Muscle of arm (tissue), 12 donors: ENCODE results near the gene CTNND2. TPM values are rescaled to one million over a fixed set of nuclear protein-coding genes. Genes with fewer than 3 reads are reported as not detected.
"Not testable (repeated sequence)": the region's sequence is repeated elsewhere in the genome, so short reads cannot be mapped to it uniquely, and the experiment has no call there.

Experiments used
- DNase-seq: peaks from one replicate; pipeline ENCODE4 v3.0.0-alpha.2; 2013
- polyA plus RNA-seq, 12 donors: library from polyadenylated mRNA; unstranded; fragments of 120-200 nt; gene quantifications; one replicate each; pipeline ENCODE4 v1.2.1, GENCODE V29; 2013; ENCODE audit not compliant: insufficient read length in 12 of 12

The CTNND2 gene
- polyA plus RNA-seq, 12 donors = 0.45 to 2.2 (median 0.82) TPM; not detected in 2

GRCh38 chr5:11459716-11460115, 444.5 kb downstream of the CTNND2 start:
- no peak for DNase-seq

DNA sequence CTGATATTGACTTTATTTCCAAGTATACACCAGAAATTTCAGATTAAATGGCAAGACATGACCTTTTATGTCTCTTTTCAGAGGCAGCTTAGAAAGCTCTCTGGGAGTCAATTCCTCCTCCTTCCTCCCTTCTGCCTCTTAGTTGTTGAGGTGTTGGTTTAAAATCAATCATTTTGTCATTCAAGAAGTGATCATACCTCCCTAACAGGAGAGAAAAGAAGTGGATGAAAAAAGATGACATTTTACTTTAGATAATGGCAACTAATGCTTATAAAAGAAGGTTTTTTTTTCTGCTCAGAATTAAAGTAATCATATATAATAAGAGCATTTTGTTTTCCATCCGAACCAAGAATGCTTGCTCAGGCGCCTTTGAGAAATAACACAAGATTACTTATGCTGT, 448.7 kb downstream of the CTNND2 start:
- no peak for DNase-seq

GRCh38 chr5:11452852-11453251, 451.4 kb downstream of the CTNND2 start:
- DNase-seq = no peak

DNA sequence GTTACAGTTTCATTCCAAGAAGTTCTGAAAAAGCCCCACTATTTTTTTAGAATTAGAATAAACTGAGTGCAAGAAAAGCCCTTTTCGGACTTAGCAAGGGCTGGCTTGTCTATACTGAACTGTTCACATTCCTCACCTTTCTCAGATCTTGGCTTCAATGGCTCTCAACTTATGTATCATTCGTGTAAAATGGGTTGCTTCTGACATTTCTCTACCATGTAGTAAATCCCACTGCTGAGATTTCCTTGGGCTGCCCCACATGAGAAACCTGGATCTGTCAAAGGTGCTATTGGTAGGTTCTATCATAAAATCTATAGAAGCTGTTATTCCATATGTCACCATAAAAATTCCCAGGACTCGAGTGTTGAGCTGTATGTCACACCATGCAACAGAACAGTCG, 454.3 kb downstream of the CTNND2 start:
- DNase-seq = no peak

GRCh38 chr5:11449217-11449616, 455.0 kb downstream of the CTNND2 start:
- DNase-seq = no peak

DNA sequence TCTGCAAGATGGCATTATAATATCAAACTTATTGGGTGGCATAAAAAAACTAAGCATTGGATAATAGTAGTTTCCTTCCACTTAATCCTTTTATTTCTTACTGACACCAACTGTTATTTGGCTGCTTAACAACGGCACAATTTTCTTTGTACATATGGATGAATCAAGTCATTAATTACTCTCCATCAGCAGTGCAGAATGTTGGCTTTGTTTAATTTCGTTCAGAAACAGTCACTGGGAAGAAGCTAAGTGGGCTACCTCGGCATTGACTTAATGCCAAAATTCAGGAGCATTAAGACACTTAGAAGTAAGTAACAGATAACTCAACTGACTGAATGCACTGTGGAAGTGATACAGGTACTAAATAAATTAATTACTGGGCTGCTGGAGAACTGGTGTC, 460.4 kb downstream of the CTNND2 start:
- DNase-seq = no peak

DNA sequence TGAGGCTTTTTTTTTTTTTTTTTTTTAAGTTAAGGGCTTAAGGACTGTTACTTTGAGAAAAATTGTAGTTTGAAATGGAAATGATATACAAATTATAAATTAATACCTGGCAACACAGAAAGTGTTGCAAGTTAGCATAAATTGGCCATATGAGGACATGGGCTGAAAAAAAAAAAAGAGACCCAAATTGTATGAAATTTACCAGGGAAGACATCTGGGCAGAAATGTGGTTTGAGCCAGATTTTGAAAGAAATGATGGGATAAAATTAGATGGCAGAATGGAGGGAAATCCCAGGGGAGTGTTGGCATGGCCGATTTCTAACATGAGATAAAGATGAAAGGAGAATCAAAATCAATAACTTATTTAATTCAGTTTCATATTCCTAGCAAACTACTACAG, 472.1 kb downstream of the CTNND2 start:
- no peak for DNase-seq

DNA sequence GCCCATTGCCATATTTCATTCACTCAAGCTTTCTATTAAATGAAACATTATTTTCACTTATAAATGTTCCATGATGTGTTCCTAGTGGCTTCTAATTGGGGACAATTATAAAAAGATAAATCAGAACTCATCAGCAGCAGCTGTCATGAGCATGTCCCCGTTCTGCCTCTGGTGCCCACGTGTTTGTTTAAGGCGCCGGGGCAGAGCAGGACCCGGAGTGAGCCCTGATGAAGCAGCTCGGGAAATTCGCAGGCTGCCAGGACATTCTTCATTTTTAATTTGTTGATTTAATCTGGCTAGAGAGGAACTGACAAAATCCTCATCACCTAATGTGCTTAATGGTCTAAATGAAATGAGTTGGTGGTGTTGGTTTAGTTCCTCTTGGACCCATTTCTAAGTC, 475.0 kb downstream of the CTNND2 start:
- DNase-seq = no peak

GRCh38 chr5:11427569-11427968, 476.7 kb downstream of the CTNND2 start:
- no peak for DNase-seq

GRCh38 chr5:11426442-11426841, 477.8 kb downstream of the CTNND2 start:
- DNase-seq = no peak

- no peak for DNase-seq
Measured at GRCh38 chr5:11422342-11422741, 481.9 kb downstream of the CTNND2 start.

DNA sequence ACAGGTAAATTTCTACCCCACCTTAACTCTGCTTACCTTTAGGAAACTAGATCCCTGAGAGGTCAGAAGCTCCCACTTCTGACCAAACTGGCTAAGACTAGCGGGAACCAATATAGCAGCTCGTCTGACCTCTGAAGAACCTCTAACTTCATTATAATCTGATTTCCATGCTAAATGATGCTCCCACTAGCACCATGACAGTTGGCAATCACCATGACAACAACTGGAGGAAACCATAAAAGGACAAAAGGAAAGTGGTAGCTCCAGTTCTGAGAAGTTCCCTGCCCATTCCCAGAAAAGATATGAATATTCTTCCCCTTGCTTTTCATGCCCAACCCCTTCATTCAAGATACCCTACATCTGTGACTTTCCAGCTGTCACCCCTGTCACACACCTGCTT, 483.3 kb downstream of the CTNND2 start:
- DNase-seq = no peak

- DNase-seq = no peak
Measured at GRCh38 chr5:11415751-11416150, 488.5 kb downstream of the CTNND2 start.

- DNase-seq = not testable (repeated sequence)
Measured at GRCh38 chr5:11414732-11415131, 489.5 kb downstream of the CTNND2 start.

DNA sequence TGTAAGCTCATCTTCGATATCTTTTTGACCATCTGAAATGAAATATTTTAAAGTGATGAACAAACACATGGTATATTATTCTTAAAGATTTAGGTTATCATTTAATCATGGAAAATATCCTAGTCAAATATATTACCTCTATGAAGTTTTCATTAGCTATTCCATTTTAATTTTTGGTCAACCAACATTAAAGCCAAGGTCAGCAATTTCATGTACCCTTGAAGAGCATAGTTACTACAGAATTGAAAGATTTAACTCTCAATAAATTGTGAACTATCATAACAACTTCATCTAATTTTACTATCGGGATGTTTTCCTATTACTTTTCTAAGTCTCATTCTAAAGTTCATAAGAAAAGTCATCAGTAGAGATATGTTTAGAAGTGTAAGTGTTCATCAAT, 492.6 kb downstream of the CTNND2 start:
- no peak for DNase-seq

GRCh38 chr5:11407556-11408145, 496.6 kb downstream of the CTNND2 start:
- no peak for DNase-seq

DNA sequence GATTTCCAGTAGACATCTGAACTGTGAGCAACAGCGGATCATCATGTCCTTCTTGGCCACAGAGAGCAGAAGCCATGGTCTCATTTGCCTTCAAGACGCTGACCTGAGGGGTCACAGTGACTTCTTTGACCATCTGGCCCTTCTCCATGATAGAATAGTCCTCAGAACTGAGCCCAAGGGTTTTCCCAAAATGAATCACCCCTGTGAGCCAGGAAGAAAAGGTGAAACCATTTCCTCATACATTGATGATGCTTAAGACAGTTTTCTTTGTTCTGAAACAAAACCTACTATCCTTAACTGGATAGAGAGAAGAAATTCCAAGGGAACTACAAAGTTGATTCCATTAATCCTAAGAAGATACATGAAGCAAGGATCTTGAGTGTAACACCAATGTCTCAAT, 503.9 kb downstream of the CTNND2 start:
- DNase-seq = no peak

DNA sequence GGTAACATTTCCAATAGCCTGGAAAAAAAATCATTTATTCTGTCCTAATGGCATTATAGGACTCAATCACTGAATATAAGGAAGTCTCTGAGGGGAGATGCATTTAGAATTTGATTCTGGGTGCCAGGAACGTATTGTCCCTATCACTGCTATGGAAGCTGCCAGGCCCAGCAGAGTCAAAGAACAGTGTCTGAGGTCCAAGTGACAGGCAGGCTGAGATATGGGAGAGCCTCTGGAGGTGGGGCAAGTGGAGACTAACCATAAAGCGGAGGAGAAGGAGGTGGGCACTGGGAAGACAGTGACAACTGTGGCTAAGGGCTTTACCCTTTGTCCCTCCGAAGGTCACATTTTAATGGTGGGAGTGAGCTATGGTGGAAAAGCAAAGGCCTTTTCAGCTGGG, 505.5 kb downstream of the CTNND2 start:
- DNase-seq = no peak

- no peak for DNase-seq
Measured at GRCh38 chr5:11397549-11397948, 506.7 kb downstream of the CTNND2 start.

DNA sequence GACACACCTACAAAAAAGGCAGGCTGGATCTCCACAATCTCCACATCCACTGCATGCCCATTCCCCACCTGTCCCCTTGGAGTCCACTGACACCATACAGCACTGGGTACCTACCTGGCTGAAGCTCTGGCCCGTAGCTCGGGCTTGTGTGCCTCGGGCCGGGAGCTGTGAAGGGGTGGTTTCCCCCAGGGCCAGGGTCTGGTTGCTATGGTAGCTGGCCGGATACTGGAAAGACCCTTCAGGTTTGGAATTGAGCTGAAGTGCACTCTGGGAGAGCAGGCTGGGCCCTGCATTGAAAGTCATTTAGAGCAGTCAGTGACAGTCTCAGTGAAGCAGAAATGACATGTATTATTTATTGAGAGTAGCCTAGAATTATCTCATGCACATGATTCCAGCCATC, 507.3 kb downstream of the CTNND2 start:
- no peak for DNase-seq

- no peak for DNase-seq
Measured at GRCh38 chr5:11394933-11395332, 509.3 kb downstream of the CTNND2 start.

DNA sequence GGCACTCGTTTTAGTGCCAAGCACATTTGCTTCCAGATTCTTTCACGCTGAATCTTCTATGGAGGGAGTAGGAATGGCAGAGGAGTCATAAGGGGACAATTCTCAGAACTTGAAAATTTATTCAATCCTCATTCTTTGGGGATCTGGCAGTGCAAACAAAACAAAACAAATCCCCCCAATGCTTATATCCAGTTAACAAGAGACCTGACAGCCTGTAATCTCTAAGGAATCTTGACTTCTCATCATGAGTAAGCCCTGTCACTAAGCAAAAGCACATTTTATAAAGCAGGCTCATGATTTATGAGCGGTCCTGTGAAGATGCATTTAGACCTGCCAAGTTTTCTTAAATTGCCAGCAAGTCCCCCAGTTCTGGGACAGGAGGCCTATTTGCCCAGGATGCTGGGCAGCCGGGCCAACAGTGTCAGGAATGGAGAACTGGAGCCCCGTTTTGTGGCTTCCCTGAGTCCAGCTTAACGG, 513.9 kb downstream of the CTNND2 start:
- DNase-seq = no peak

GRCh38 chr5:11387382-11387781, 516.9 kb downstream of the CTNND2 start:
- DNase-seq = no peak

- DNase-seq = no peak
Measured at GRCh38 chr5:11386398-11386797, 517.8 kb downstream of the CTNND2 start.

GRCh38 chr5:11385901-11386293, 518.3 kb downstream of the CTNND2 start:
- no peak for DNase-seq
